Sigmoid colon (tissue), 4 donors: ENCODE measurements around the gene NUDT4.

Experiments
- EP300 ChIP-seq, 4 donors: sonication (generic); formaldehyde crosslinking; IDR thresholded peaks; one replicate each; pipeline ENCODE4 v1.6.1; 2017; ENCODE audit warnings: antibody characterized with exemption in 4 of 4
- POLR2A ChIP-seq, 2 donors: fragments of 450-650 bp; IDR thresholded peaks; one replicate each; pipeline ENCODE4 v1.6.1; 2016; ENCODE audit warnings: antibody characterized with exemption in 2 of 2, mild to moderate bottlenecking in 2 of 2, moderate library complexity in 2 of 2
- TF ChIP-seq, protein P1 (sequence below), 4 experiments: fragments of 450-650 bp in 3 of 4; fragments of 200-600 bp in 1 of 4; IDR thresholded peaks; one replicate each; pipeline ENCODE4 v1.5.1; 2016 to 2019; ENCODE audit warnings: antibody characterized with exemption in 4 of 4, mild to moderate bottlenecking in 3 of 4, moderate library complexity in 2 of 4

GRCh38 chr12:93335603-93336162, 42.0 kb upstream of the NUDT4 start:
- TF ChIP-seq, protein P1, sequence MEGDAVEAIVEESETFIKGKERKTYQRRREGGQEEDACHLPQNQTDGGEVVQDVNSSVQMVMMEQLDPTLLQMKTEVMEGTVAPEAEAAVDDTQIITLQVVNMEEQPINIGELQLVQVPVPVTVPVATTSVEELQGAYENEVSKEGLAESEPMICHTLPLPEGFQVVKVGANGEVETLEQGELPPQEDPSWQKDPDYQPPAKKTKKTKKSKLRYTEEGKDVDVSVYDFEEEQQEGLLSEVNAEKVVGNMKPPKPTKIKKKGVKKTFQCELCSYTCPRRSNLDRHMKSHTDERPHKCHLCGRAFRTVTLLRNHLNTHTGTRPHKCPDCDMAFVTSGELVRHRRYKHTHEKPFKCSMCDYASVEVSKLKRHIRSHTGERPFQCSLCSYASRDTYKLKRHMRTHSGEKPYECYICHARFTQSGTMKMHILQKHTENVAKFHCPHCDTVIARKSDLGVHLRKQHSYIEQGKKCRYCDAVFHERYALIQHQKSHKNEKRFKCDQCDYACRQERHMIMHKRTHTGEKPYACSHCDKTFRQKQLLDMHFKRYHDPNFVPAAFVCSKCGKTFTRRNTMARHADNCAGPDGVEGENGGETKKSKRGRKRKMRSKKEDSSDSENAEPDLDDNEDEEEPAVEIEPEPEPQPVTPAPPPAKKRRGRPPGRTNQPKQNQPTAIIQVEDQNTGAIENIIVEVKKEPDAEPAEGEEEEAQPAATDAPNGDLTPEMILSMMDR (IDR thresholded peaks at IDR 0.05) = no peak
- no peak for TF ChIP-seq POLR2A (IDR thresholded peaks at IDR 0.05)
- no peak for TF ChIP-seq EP300 (IDR thresholded peaks at IDR 0.05)
